Head of caudate nucleus (tissue), 42 donors: ENCODE results near the gene CCL2.

Source experiments
- DNase-seq, 42 donors: peaks; one replicate each; pipeline versions ENCODE4 v3.0.0 to v3.0.0-alpha.2; 2020 to 2021; ENCODE audit warnings: mixed read lengths in 7 of 42
- intact Hi-C: fragments of 100-400 bp; cut with DNase I; formaldehyde crosslinking; loops from one replicate; pipeline ENCODE4 v1.15.0; 2022

The CCL2 gene

GRCh38 chr17:34303606-34304005, 48.5 kb downstream of the CCL2 start:
- intact Hi-C loops, result no loop called here
- DNase-seq, result no peak

DNA sequence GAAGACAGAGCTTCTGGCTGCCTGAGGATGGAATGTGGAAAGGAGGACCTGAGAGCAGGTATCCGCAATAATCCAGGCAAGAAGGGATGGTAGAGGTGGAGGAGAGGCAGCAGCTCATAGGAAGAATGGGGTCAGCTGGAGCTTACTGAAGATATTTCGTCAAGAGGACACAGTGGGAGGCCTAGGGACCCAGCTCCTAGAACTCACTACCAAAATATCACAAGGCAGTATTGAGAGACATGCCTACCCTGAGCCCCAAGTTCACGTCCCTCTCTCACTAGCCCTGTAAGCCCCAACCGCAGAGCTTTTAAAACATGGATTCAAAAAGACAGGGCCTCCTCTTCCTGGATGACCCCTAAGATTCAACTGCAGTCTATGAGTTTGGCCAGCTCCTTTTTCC, 50.0 kb downstream of the CCL2 start:
- intact Hi-C loops, result no loop called here
- no peak for DNase-seq

GRCh38 chr17:34305606-34306005, 50.5 kb downstream of the CCL2 start:
- intact Hi-C loops, result no loop called here
- no peak for DNase-seq

DNA sequence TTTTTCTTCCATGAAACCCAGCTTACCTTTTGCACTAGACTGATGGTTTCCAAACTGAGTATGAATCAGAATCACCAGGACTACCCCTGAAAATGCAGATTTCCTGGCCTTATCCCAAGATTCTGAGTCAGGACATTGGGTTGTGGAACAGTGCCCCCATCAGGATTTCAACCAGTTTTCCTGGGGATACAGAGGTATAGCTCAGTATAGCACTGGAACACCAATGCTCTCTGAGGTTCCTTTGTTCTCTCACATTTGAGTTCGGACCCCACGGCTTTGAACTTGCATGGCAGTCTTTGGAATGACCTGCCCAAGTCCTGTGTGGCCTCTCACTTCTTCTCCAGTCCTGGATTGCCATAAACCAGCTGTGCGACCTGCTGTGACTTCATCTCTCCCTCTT, 51.4 kb downstream of the CCL2 start:
- intact Hi-C loops, result no loop called here

More for the DNA sequence above, 51.4 kb downstream of the CCL2 start:
- DNase-seq, result peak in 12 of 42 donors; percentile 3 to 51 (median 16)
